ENCODE results near the gene TAX1BP1.
A peak's percentile ranks its signal among the peaks of the same experiment; 100 is the strongest.

Gene TAX1BP1

DNA sequence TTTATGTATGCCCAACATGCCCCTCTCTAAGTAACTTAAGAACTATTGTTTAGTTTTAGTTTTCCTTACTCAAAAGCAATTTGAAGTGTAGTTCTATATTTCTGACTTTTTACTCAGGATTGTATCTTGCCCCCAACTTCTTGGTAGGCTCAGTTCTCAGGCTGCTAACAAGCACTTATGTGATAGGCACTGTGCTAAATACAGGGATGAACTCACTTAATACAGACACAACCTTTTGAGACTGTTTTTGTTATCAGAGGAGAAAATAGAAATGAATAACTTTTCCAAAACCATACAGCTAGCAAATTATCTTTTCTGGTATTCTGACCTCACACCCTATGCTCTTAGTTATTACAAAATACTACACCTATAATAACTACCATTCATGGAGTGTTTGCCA, 16.3 kb downstream of the TAX1BP1 start:
- TF ChIP-seq, protein P1, sequence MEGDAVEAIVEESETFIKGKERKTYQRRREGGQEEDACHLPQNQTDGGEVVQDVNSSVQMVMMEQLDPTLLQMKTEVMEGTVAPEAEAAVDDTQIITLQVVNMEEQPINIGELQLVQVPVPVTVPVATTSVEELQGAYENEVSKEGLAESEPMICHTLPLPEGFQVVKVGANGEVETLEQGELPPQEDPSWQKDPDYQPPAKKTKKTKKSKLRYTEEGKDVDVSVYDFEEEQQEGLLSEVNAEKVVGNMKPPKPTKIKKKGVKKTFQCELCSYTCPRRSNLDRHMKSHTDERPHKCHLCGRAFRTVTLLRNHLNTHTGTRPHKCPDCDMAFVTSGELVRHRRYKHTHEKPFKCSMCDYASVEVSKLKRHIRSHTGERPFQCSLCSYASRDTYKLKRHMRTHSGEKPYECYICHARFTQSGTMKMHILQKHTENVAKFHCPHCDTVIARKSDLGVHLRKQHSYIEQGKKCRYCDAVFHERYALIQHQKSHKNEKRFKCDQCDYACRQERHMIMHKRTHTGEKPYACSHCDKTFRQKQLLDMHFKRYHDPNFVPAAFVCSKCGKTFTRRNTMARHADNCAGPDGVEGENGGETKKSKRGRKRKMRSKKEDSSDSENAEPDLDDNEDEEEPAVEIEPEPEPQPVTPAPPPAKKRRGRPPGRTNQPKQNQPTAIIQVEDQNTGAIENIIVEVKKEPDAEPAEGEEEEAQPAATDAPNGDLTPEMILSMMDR (IDR thresholded peaks at IDR 0.05; ENCODE audit: low read depth, low read length): no peak
- no peak for DNase-seq (ENCODE audit: low read depth in 2 of 2)
- H3K4me3 ChIP-seq (replicated peaks in 1 of 2; ENCODE audit: low read depth in 2 of 2, low read length in 2 of 2): no peak overlapping the region

DNA sequence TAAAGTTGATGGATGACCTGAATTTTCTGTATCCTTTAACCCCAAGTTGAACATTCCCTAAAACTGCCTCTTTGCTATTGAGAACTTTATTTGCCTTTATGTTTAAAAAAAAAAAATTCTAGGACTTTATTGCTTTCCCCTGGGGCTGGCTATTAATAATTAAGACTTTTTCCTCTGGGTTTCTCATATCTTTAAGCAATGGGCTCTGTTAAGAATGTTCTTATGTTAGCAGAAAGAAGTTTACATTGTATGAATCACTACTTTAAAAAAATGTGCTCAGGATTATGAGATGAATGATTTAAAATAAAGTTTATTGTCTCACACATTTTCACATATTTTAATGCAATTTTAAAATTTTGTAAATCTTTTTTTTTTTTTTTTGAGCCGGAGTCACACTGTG, 19.5 kb downstream of the TAX1BP1 start:
- no peak for DNase-seq (ENCODE audit: low read depth in 2 of 2)
- TF ChIP-seq, protein P1 (IDR thresholded peaks at IDR 0.05; ENCODE audit: low read depth, low read length): no peak
- H3K4me3 ChIP-seq (replicated peaks in 1 of 2; ENCODE audit: low read depth in 2 of 2, low read length in 2 of 2): no peak overlapping the region

DNA sequence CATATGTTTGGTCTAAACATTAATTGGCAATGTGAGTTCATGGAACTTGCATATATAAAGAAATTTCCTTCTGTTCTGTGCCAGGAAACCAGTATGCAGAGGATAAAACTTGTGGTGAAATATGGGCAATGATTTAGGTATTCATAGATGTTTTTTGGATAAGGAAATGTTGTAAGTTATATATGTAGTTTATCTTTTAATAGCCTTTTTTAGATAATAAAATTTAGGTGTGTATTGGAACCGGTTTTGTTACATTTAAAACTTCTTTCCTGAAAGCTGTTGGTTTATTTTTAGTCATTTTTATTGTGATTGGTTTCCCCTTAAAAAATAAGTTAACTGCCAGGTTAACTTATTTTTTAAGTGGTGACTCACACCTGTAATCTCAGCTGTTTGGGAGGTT, 22.1 kb downstream of the TAX1BP1 start:
- no peak overlapping the region for H3K4me3 ChIP-seq (replicated peaks in 1 of 2; ENCODE audit: low read depth in 2 of 2, low read length in 2 of 2)
- DNase-seq (ENCODE audit: low read depth in 2 of 2): no peak
- TF ChIP-seq, protein P1 (IDR thresholded peaks at IDR 0.05; ENCODE audit: low read depth, low read length): no peak

DNA sequence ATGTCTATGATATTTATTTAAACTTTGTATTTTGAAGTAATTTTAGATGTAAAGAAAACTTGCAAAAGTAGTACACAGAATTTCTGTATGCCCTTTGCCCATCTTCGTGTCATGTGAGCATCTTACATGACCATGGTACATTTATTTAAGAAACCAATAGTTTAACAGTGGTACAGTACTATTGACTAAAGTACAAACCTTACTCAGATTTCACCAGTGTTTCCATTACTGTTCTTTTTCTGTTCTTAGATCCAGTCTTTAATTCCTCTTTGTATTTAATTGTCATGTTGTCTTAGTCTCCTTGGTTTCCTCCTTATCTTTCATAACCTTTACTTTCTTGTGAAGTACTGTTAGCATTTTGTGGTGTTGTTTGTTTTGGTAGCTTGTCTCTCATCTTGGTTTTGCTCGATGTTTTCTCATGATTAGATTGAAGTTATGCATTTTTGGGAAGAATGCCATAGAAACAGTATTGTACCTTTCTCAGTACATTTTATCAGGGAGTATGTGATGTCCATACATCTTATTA, 24.1 kb downstream of the TAX1BP1 start:
- TF ChIP-seq, protein P1 (IDR thresholded peaks at IDR 0.05; ENCODE audit: low read depth, low read length): no peak
- peak; percentile 9 to 50 for DNase-seq (ENCODE audit: low read depth in 2 of 2)
- no peak overlapping the region for H3K4me3 ChIP-seq (replicated peaks in 1 of 2; ENCODE audit: low read depth in 2 of 2, low read length in 2 of 2)

DNA sequence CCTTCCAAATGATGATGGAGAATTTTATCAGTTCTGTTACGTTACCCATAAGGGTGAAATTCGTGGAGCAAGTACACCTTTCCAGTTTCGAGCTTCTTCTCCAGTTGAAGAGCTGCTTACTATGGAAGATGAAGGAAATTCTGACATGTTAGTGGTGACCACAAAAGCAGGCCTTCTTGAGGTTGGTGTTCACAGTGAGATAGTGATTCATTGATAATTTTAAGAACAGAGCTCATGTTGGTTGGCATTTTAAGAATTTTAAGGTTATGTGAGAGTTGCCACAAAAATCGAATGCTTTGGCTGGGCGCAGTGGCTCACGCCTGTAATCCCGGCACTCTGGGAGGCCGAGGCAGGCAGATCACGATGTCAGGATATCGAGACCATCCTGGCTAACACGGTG, 25.9 kb downstream of the TAX1BP1 start:
- H3K4me3 ChIP-seq (replicated peaks in 1 of 2; ENCODE audit: low read depth in 2 of 2, low read length in 2 of 2): no peak overlapping the region
- DNase-seq (ENCODE audit: low read depth in 2 of 2): no peak
- TF ChIP-seq, protein P1 (IDR thresholded peaks at IDR 0.05; ENCODE audit: low read depth, low read length): no peak

DNA sequence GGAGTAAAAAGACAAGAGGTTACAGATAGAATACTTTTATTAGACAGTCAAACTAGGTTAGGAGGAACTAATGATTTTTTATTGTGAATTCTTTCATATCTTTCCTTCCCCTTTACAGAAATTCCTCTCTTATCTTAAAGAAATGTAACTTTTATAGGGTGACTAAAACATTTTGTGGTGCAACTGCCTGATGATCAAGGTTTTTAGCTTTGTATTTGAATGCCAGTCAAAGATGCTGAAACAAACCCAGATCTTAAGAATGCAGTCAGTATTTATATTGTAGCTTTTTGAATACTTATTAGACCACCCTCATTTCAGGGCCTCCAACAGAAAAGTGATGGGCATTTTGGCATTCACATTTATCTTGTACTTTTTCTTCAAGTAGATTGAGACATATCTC, 27.4 kb downstream of the TAX1BP1 start:
- H3K4me3 ChIP-seq (replicated peaks in 1 of 2; ENCODE audit: low read depth in 2 of 2, low read length in 2 of 2): no peak overlapping the region
- TF ChIP-seq, protein P1 (IDR thresholded peaks at IDR 0.05; ENCODE audit: low read depth, low read length): no peak
- peak; percentile 29 to 50 for DNase-seq (ENCODE audit: low read depth in 2 of 2)

DNA sequence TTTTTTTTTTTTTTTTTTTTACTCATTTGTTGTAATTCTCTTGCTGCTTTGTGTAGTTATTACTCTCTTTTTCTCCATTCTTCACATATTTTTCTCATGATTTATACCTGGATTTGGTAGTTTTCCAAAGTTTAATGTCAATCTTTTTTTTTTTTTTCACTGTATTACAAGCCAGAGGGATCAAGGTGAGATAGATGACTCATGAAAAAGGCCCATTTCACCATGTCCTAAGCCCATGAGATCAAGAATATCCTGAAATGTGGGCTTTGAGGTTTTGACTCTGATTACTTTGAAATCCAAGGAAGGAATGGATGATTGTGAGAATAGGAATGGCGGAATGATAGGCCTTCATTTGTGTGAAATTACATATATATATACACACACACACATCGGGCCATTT, 31.1 kb downstream of the TAX1BP1 start:
- TF ChIP-seq, protein P1 (IDR thresholded peaks at IDR 0.05; ENCODE audit: low read depth, low read length): no peak
- H3K4me3 ChIP-seq (replicated peaks in 1 of 2; ENCODE audit: low read depth in 2 of 2, low read length in 2 of 2): no peak overlapping the region
- DNase-seq (ENCODE audit: low read depth in 2 of 2): no peak
